ENCODE measurements around the gene HSCB. TPM values are rescaled to one million over a fixed set of nuclear protein-coding genes. Genes with fewer than 3 reads are reported as not detected.

HSCB gene
- total RNA-seq, 1 experiment from 2014 or later: 14.1 TPM

GRCh38 chr22:28715611-28716010 is 26.2 kb upstream of the HSCB start:
- peaks cover 24% of the 10 kb centered on the region for H3K4me1 ChIP-seq (ENCODE audit: insufficient read depth, low read length)
- POLR2A ChIA-PET (ENCODE audit: unreplicated experiment): no interaction called here
- H3K9me3 ChIP-seq (ENCODE audit: low read length): no peaks in the 10 kb centered on the region
- no peaks in the 10 kb centered on the region for H3K79me2 ChIP-seq (ENCODE audit: low read length)
- H3F3A ChIP-seq (ENCODE audit: low read length, unreplicated experiment): peaks cover 5% of the 10 kb centered on the region
- no peak for TF ChIP-seq EZH2phosphoT487 (IDR thresholded peaks at IDR 0.05; ENCODE audit: borderline replicate concordance, low read length)
- TF ChIP-seq EZH2 (IDR thresholded peaks at IDR 0.05; ENCODE audit: low read length, unreplicated experiment): no peak
- no peak for TF ChIP-seq CTCF (conservative IDR thresholded peaks at IDR 0.05; ENCODE audit: low read depth, low read length)
- ATAC-seq (no peak), DNase-seq (no peak)
- no peaks in the 10 kb centered on the region for H3K27me3 ChIP-seq (ENCODE audit: low read length)
- no peak overlapping the region for H3K4me3 ChIP-seq (ENCODE audit: low read length)
- H3K9me2 ChIP-seq (replicated peaks; ENCODE audit: low read length): no peaks in the 10 kb centered on the region
- no peak overlapping the region for H3K9ac ChIP-seq (ENCODE audit: low read length)
- no peak overlapping the region for H3K27ac ChIP-seq (ENCODE audit: low read length)
- H2AFZ ChIP-seq (ENCODE audit: low read length): no peak overlapping the region
- intact Hi-C loops (cut with micrococcal nuclease): no loop called here
- BruUV-seq (replicated peaks): no TSS peak
- CTCF ChIA-PET: no interaction called here
- no peaks in the 10 kb centered on the region for H4K20me1 ChIP-seq (ENCODE audit: low read length)
- H3K36me3 ChIP-seq (ENCODE audit: low read depth, low read length): peaks cover under 1% of the 10 kb centered on the region; the same call in 1 of the 2 replicates
- no peak overlapping the region for H3K4me2 ChIP-seq (ENCODE audit: low read length)

GRCh38 chr22:28716686-28717085 is 25.2 kb upstream of the HSCB start:
- Histone ChIP-seq H3K9me3 (ENCODE audit: low read length) (no peaks in the 10 kb centered on the region), H3K4me3 (ENCODE audit: low read length) (no peak overlapping the region), H3F3A (ENCODE audit: low read length, unreplicated experiment) (no peaks in the 10 kb centered on the region), H4K20me1 (ENCODE audit: low read length) (no peaks in the 10 kb centered on the region), H3K9ac (ENCODE audit: low read length) (no peak overlapping the region), H3K79me2 (ENCODE audit: low read length) (no peaks in the 10 kb centered on the region), H3K4me2 (ENCODE audit: low read length) (no peak overlapping the region), H3K9me2 (replicated peaks; ENCODE audit: low read length) (no peaks in the 10 kb centered on the region), H3K36me3 (ENCODE audit: low read depth, low read length) (peaks cover 5% of the 10 kb centered on the region; the same call in 1 of the 2 replicates), H2AFZ (ENCODE audit: low read length) (no peak overlapping the region), H3K27me3 (ENCODE audit: low read length) (no peaks in the 10 kb centered on the region), H3K27ac (ENCODE audit: low read length) (no peak overlapping the region), H3K4me1 (ENCODE audit: insufficient read depth, low read length) (peaks cover 13% of the 10 kb centered on the region)
- intact Hi-C loops (cut with micrococcal nuclease): no loop called here
- no TSS peak for BruUV-seq (replicated peaks)
- DNase-seq (no peak), ATAC-seq (no peak)
- CTCF ChIA-PET: no interaction called here
- POLR2A ChIA-PET (ENCODE audit: unreplicated experiment): no interaction called here
- TF ChIP-seq CTCF (conservative IDR thresholded peaks at IDR 0.05; ENCODE audit: low read depth, low read length) (no peak), EZH2 (IDR thresholded peaks at IDR 0.05; ENCODE audit: low read length, unreplicated experiment) (no peak), EZH2phosphoT487 (IDR thresholded peaks at IDR 0.05; ENCODE audit: borderline replicate concordance, low read length) (no peak)

GRCh38 chr22:28718044-28718443 is 23.8 kb upstream of the HSCB start:
- ChIA-PET POLR2A (ENCODE audit: unreplicated experiment) (no interaction called here), CTCF (no interaction called here)
- H3K4me3 ChIP-seq (ENCODE audit: low read length): no peak overlapping the region
- peaks cover 5% of the 10 kb centered on the region; the same call in 1 of the 2 replicates for H3K36me3 ChIP-seq (ENCODE audit: low read depth, low read length)
- H2AFZ ChIP-seq (ENCODE audit: low read length): no peak overlapping the region
- intact Hi-C loops (cut with micrococcal nuclease): no loop called here
- H3K4me1 ChIP-seq (ENCODE audit: insufficient read depth, low read length): no peaks in the 10 kb centered on the region
- ATAC-seq (no peak), DNase-seq (no peak)
- H3K27ac ChIP-seq (ENCODE audit: low read length): no peak overlapping the region
- no peaks in the 10 kb centered on the region for H3K79me2 ChIP-seq (ENCODE audit: low read length)
- no peaks in the 10 kb centered on the region for H3K27me3 ChIP-seq (ENCODE audit: low read length)
- TF ChIP-seq CTCF (conservative IDR thresholded peaks at IDR 0.05; ENCODE audit: low read depth, low read length) (no peak), EZH2 (IDR thresholded peaks at IDR 0.05; ENCODE audit: low read length, unreplicated experiment) (no peak), EZH2phosphoT487 (IDR thresholded peaks at IDR 0.05; ENCODE audit: borderline replicate concordance, low read length) (no peak)
- no peaks in the 10 kb centered on the region for H4K20me1 ChIP-seq (ENCODE audit: low read length)
- no peaks in the 10 kb centered on the region for H3K9me3 ChIP-seq (ENCODE audit: low read length)
- no TSS peak for BruUV-seq (replicated peaks)
- H3K9ac ChIP-seq (ENCODE audit: low read length): no peak overlapping the region
- no peaks in the 10 kb centered on the region for H3F3A ChIP-seq (ENCODE audit: low read length, unreplicated experiment)
- H3K9me2 ChIP-seq (replicated peaks; ENCODE audit: low read length): no peaks in the 10 kb centered on the region
- no peak overlapping the region for H3K4me2 ChIP-seq (ENCODE audit: low read length)
